ENCODE measurements around the gene RAB8B. TPM values are rescaled to one million over a fixed set of nuclear protein-coding genes. Genes with fewer than 3 reads are reported as not detected.

Gene RAB8B
- polyA plus RNA-seq: 10 to 100 TPM in 2 of 3 donors, 1 to 10 TPM in 1; 2.7 to 24.2 (median 11.2) TPM

GRCh38 chr15:63188926-63189871 lies at the start of gene RAB8B:
Gene RAB8B (plus strand): TSS chr15:63189606. CDS start chr15:63189625, 19 bp downstream.
- WGBS, 3 donors: 0% methylated on average over 65 to 77 of the region's 77 CpGs
- H3K27ac ChIP-seq (ENCODE audit: low read depth, low read length): peak within 1 kb of the TSS; percentile 55

- WGBS, 3 donors: 92 to 99% (median 92%) methylated on average over 2 of the region's 2 CpGs
- H3K27ac ChIP-seq (ENCODE audit: low read depth, low read length): no peak overlapping the region
Measured at GRCh38 chr15:63140936-63141335, 48.5 kb upstream of the RAB8B start.

GRCh38 chr15:63145426-63145825 lies 44.0 kb upstream of the RAB8B start:
- WGBS, 3 donors: 79 to 97% (median 93%) methylated on average over 2 of the region's 2 CpGs

DNA sequence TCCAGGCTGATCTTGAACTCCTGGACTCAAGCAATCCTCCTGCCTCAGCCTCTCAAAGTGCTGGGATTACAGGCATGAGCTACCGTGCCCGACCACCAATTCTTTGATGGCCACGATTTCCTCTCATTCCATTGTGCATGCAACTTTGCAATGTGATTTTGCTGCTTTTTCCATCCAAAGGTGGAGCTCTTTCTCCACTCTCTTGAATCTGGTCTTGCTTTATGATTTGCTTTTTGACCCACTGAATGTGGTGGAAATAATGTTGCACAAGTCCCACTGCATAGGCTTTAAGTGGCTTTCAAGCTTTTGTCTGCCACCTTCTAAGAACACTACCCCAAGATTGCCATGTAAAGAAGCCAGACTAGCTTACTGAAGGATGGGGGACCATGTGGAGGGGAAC lies 42.7 kb upstream of the RAB8B start:
- 57 to 76% (median 66%) methylated on average over 3 of the region's 3 CpGs for WGBS, 3 donors
- no peak overlapping the region for H3K27ac ChIP-seq (ENCODE audit: low read depth, low read length)

More at GRCh38 chr15:63145426-63145825, 44.0 kb upstream of the RAB8B start:
- H3K27ac ChIP-seq (ENCODE audit: low read depth, low read length): no peak overlapping the region

- 88 to 94% (median 93%) methylated on average over 1 of the region's 1 CpG for WGBS, 3 donors
Measured at GRCh38 chr15:63151665-63152064, 37.7 kb upstream of the RAB8B start.

GRCh38 chr15:63155486-63155885 lies 33.9 kb upstream of the RAB8B start:
- H3K27ac ChIP-seq (ENCODE audit: low read depth, low read length): no peak overlapping the region
- WGBS, 3 donors: 50 to 78% (median 78%) methylated on average over 3 of the region's 3 CpGs

More at GRCh38 chr15:63151665-63152064, 37.7 kb upstream of the RAB8B start:
- no peak overlapping the region for H3K27ac ChIP-seq (ENCODE audit: low read depth, low read length)

DNA sequence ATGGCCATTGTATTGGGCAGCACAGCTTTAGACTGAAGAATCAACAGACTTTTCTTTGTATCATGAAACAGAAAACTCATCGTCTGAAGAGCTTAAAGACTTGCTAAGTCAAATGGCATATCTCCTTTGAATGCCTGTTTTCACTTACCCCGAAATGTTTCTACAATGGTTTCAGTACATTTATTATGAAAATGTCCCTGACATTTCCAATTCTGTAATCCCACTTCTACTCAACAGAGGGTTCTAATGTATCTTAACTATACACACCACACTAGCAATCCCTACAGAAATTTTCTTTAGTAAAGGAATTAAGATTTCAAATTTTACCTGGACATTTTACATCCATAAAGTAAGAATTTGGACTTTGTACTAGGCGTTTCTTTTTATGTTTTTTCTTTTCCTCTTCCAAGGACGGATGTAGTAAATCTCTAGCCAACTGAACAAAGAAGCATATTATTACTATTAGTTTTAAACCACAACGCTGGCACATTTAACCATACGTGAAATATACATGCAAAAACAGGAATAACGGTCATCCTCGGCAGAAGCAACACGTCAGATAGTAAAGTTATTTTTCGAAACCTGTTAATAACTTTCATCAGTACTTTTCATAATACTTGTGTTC lies 33.2 kb upstream of the RAB8B start:
- H3K27ac ChIP-seq (ENCODE audit: low read depth, low read length): no peak overlapping the region
- WGBS, 3 donors: 5 to 10% (median 8%) methylated on average over 10 of the region's 10 CpGs

GRCh38 chr15:63156755-63157117 lies 32.7 kb upstream of the RAB8B start:
- 0% methylated on average over 16 of the region's 16 CpGs for WGBS, 3 donors
- peak overlapping the region; percentile 4 for H3K27ac ChIP-seq (ENCODE audit: low read depth, low read length)

DNA sequence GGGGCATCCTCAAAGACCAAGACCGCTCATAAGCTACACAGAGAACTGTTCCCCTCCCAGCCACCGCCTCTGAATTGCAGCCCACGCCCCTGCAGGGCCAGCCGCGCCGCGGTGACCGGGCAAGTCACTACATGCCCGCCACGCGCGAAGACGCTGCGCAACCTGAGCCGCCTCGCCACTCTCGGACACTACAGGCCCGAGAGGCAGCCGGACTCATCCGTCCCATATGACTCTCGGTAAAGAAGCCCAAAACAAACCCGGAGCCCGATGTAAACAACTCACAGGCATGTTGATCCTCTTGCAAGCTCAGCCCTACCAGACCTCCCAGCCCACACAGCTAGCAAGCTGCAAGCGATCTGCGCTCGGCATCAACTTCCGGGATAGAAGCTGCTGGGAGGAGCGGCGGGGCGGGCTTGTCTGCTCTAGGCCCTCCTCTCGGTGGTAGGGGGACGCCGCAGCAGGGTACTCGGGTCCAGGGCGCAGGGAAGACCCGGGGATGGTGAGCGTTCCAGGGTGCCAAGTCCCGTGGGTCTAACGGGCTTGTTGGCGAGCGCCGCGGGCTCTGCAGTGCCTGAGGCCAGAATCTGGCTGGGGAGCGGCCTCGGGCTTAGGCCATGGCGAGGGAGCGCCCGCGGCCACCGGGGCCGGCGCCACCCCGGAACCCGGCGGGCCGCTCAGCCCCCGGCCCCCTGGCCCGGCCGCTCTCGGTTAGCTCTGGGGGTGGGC lies 32.1 kb upstream of the RAB8B start, which contains the start of gene RPS27L:
RPS27L (minus strand) TSS at position 360 of the 726 bp plus-strand sequence; CDS start at position 288, 72 bp downstream.
- 0 to 1% (median 1%) methylated on average over 59 to 60 of the region's 60 CpGs for WGBS, 3 donors
- peak within 1 kb of the TSS; percentile 4 for H3K27ac ChIP-seq (ENCODE audit: low read depth, low read length)

GRCh38 chr15:63157891-63158431 lies 31.4 kb upstream of the RAB8B start:
- WGBS, 3 donors: 5 to 7% (median 6%) methylated on average over 18 of the region's 18 CpGs
- no peak overlapping the region for H3K27ac ChIP-seq (ENCODE audit: low read depth, low read length)

DNA sequence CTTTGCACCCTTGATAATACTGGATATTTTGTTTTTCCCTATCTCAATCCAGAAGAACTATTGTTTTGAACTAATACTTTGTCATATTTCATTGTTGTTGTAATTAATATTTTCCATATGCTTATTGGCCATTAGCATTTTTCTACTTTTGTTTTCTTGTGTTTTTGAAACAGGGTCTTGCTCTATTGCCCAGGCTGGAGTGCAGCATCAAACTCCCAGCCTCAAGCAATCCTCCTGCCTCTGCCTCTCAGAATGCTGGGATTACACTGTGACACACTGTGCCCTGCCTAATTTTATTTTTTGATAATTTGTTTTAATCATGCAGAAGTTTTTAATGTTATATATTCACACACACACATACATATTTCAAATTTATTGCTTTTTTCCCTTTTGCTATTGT lies 28.8 kb upstream of the RAB8B start:
- H3K27ac ChIP-seq (ENCODE audit: low read depth, low read length): no peak overlapping the region

DNA sequence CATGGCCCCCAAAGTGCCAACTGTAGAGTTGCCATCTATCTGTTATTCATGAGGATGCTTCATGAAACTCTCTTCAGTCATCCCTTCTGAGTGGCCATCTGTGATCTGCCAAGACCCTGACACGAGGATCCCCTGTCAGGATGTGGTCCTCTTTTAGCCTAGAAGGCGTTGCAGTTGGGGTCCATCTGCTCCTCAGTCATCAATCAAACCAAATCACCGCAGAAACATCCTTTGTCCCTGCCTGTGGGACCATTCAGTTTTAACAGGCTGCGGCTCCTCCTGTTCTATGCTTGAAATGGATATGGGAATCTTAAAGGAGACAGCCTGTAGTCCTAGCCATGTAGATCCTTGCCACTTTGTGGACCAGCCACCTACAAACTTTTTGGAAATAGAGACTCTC lies 26.2 kb upstream of the RAB8B start:
- H3K27ac ChIP-seq (ENCODE audit: low read depth, low read length): no peak overlapping the region
- 86 to 88% (median 87%) methylated on average over 4 of the region's 4 CpGs for WGBS, 3 donors

GRCh38 chr15:63165166-63165859 lies 24.1 kb upstream of the RAB8B start:
- no peak overlapping the region for H3K27ac ChIP-seq (ENCODE audit: low read depth, low read length)
- WGBS, 3 donors: 90 to 93% (median 90%) methylated on average over 6 of the region's 6 CpGs

GRCh38 chr15:63166219-63166618 lies 23.2 kb upstream of the RAB8B start:
- WGBS, 3 donors: 71 to 91% (median 86%) methylated on average over 2 of the region's 2 CpGs
- no peak overlapping the region for H3K27ac ChIP-seq (ENCODE audit: low read depth, low read length)

- WGBS, 3 donors: 86 to 92% (median 86%) methylated on average over 2 of the region's 2 CpGs
- H3K27ac ChIP-seq (ENCODE audit: low read depth, low read length): no peak overlapping the region
Measured at GRCh38 chr15:63169788-63170187, 19.6 kb upstream of the RAB8B start.

DNA sequence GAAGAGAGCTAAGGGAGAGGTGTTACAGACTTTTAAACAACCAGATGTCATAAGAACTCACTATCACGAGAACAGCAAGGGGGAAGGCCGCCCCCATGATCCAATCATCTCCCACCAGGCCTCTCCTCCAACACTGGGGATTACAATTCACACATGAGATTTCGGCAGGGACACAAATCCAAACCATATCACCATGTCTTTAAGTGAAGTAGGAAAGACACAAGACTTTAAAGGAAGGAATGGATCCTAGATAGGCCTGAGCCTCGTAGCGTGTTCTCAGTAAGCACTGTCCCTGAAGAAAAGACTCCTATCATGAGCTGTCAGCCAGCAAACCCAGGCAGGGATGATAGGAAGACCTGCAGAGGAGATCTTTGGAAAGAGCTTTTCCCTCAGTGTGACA lies 17.0 kb upstream of the RAB8B start:
- no peak overlapping the region for H3K27ac ChIP-seq (ENCODE audit: low read depth, low read length)
- 88 to 97% (median 93%) methylated on average over 5 of the region's 5 CpGs for WGBS, 3 donors

DNA sequence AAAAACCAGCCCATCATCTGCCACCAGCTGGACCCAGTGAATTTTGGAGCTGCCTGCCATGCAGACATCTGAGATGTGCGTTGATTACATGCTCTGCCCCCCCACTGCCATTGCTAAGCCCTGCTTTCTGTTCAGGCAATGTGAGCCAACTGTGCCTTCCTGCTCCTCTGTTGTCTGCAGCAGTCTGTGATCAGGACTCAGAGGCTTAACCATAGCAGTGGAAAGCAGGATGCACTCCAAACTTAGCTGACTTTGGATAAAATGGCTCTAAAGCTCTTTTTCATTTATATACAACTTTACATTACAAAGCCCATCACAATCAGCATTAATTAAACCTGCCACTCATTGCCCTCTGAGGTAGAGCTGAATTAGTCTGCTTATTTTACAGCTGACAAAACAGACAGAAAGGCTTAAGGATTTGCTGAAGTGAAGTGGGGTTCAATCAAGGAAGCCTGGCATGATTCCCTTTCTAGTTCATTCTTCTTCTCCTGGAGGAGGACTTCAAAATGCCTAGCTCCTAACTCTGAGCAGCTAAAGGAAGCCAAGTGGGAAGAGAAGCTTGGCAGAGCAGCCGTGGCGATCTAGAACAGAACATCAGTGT lies 16.5 kb upstream of the RAB8B start:
- 76 to 90% (median 83%) methylated on average over 3 of the region's 3 CpGs for WGBS, 3 donors
- H3K27ac ChIP-seq (ENCODE audit: low read depth, low read length): no peak overlapping the region

GRCh38 chr15:63176302-63176701 lies 13.1 kb upstream of the RAB8B start:
- H3K27ac ChIP-seq (ENCODE audit: low read depth, low read length): no peak overlapping the region
- 92 to 96% (median 96%) methylated on average over 3 of the region's 3 CpGs for WGBS, 3 donors
